ENCODE measurements around the gene SSBP2. TPM values are rescaled to one million over a fixed set of nuclear protein-coding genes. Genes with fewer than 3 reads are reported as not detected.

SSBP2 gene
- total RNA-seq, 2 donors from 2014 or later = 25.1 to 26.9 TPM

- no peaks in the 10 kb centered on the region for H3K9me3 ChIP-seq
- intact Hi-C loops (cut with DNase I) = no loop called here
- no peak overlapping the region for H3K4me3 ChIP-seq
- H3K27me3 ChIP-seq (replicated peaks; ENCODE audit: insufficient read depth) = no peaks in the 10 kb centered on the region
- WGBS = 72% methylated on average over 3 of the region's 3 CpGs
- TF ChIP-seq CTCF (IDR thresholded peaks at IDR 0.05) (no peak), POLR2AphosphoS5 (IDR thresholded peaks at IDR 0.05) (no peak), POLR2A (IDR thresholded peaks at IDR 0.05) (no peak)
- no peak overlapping the region for H3K27ac ChIP-seq
- H3K4me1 ChIP-seq (replicated peaks) = peaks cover 9% of the 10 kb centered on the region
- no peaks in the 10 kb centered on the region for H3K36me3 ChIP-seq
- DNase-seq (ENCODE audit: low spot score) = no peak
These were observed 32.5 kb upstream of the SSBP2 start for GRCh38 chr5:81783401-81783800.

- H3K36me3 ChIP-seq = no peaks in the 10 kb centered on the region
- no peak overlapping the region for H3K4me3 ChIP-seq
- no peak for DNase-seq (ENCODE audit: low spot score)
- WGBS = 79% methylated on average over 3 of the region's 3 CpGs
- H3K9me3 ChIP-seq = no peaks in the 10 kb centered on the region
- no peak for TF ChIP-seq POLR2AphosphoS5 (IDR thresholded peaks at IDR 0.05)
- no peak for TF ChIP-seq CTCF (IDR thresholded peaks at IDR 0.05)
- no peak for TF ChIP-seq POLR2A (IDR thresholded peaks at IDR 0.05)
- H3K27ac ChIP-seq = no peak overlapping the region
- intact Hi-C loops (cut with DNase I) = no loop called here
- no peaks in the 10 kb centered on the region for H3K27me3 ChIP-seq (replicated peaks; ENCODE audit: insufficient read depth)
- peaks cover 9% of the 10 kb centered on the region for H3K4me1 ChIP-seq (replicated peaks)
These were observed 31.9 kb upstream of the SSBP2 start for GRCh38 chr5:81782811-81783210.

- Histone ChIP-seq H3K27ac (peak overlapping the region; percentile 74 to 79), H3K9me3 (no peaks in the 10 kb centered on the region), H3K4me1 (replicated peaks) (peaks cover 9% of the 10 kb centered on the region), H3K36me3 (no peaks in the 10 kb centered on the region), H3K4me3 (no peak overlapping the region), H3K27me3 (replicated peaks; ENCODE audit: insufficient read depth) (no peaks in the 10 kb centered on the region)
- intact Hi-C loops (cut with DNase I) = no loop called here
- no peak for TF ChIP-seq POLR2AphosphoS5 (IDR thresholded peaks at IDR 0.05)
- no peak for TF ChIP-seq POLR2A (IDR thresholded peaks at IDR 0.05)
- TF ChIP-seq CTCF (IDR thresholded peaks at IDR 0.05) = no peak
- no peak for DNase-seq (ENCODE audit: low spot score)
- 89% methylated on average over 4 of the region's 4 CpGs for WGBS
These were observed 29.0 kb upstream of the SSBP2 start for GRCh38 chr5:81779916-81780266.

GRCh38 chr5:81779125-81779915 lies 28.4 kb upstream of the SSBP2 start:
- Histone ChIP-seq H3K27ac (peak overlapping the region; percentile 74 to 79), H3K36me3 (no peaks in the 10 kb centered on the region), H3K4me1 (replicated peaks) (peaks cover 9% of the 10 kb centered on the region), H3K4me3 (peak overlapping the region in 1 of 2 donors; percentile 10), H3K9me3 (no peaks in the 10 kb centered on the region), H3K27me3 (replicated peaks; ENCODE audit: insufficient read depth) (no peaks in the 10 kb centered on the region)
- WGBS = 5% methylated on average over 5 of the region's 5 CpGs
- DNase-seq (ENCODE audit: low spot score) = peak; percentile 68
- intact Hi-C loops (cut with DNase I) = no loop called here
- TF ChIP-seq POLR2A (IDR thresholded peaks at IDR 0.05) = no peak
- TF ChIP-seq POLR2AphosphoS5 (IDR thresholded peaks at IDR 0.05) = peak; percentile 67
- no peak for TF ChIP-seq CTCF (IDR thresholded peaks at IDR 0.05)

- no peak for DNase-seq (ENCODE audit: low spot score)
- H3K27ac ChIP-seq = peak overlapping the region; percentile 74 to 79
- H3K4me3 ChIP-seq = peak overlapping the region in 1 of 2 donors; percentile 10
- no peaks in the 10 kb centered on the region for H3K36me3 ChIP-seq
- TF ChIP-seq POLR2A (IDR thresholded peaks at IDR 0.05) (no peak), POLR2AphosphoS5 (IDR thresholded peaks at IDR 0.05) (no peak), CTCF (IDR thresholded peaks at IDR 0.05) (no peak)
- H3K27me3 ChIP-seq (replicated peaks; ENCODE audit: insufficient read depth) = no peaks in the 10 kb centered on the region
- intact Hi-C loops (cut with DNase I) = no loop called here
- no peaks in the 10 kb centered on the region for H3K9me3 ChIP-seq
- peaks cover 9% of the 10 kb centered on the region for H3K4me1 ChIP-seq (replicated peaks)
- WGBS = 8% methylated on average over 3 of the region's 3 CpGs
These were observed 27.7 kb upstream of the SSBP2 start for GRCh38 chr5:81778642-81779041.

Data from prostate gland (tissue), 2 donors.